ENCODE results near the gene E2F7.

- TF ChIP-seq CTCF (conservative IDR thresholded peaks at IDR 0.05; ENCODE audit: low read depth, low read length) = no peak
- no peak for TF ChIP-seq CHD1 (IDR thresholded peaks at IDR 0.05; ENCODE audit: low read depth, low read length)
- no peak for TF ChIP-seq POLR2A (IDR thresholded peaks at IDR 0.05; ENCODE audit: low read depth, low read length)
Measured at GRCh38 chr12:77042833-77043232, 22.5 kb downstream of the E2F7 start.

All from IMR-90 (cell line).